ENCODE measurements around the gene KCTD8.
"Not testable (repeated sequence)": the region's sequence is repeated elsewhere in the genome, so short reads cannot be mapped to it uniquely, and the experiment has no call there.

KCTD8 gene

DNA sequence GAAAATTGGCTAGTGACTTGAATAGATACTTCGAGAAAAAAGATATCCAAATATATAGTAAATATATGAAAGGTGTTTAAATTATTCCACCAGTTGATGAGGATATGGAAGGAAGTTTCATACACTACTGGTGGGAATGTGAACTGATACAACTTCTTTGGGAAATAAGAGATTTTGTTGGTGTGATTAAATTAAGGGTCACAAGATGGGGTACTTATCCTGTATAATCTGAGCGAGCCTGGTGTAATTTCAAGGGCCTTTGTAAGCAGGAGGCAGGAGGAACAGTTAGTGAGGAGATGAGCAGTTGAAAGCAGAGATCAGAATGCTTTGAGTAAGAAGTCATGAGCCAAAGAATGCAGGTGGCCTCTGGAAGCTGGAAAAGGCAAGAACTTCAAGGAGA is 192.2 kb downstream of the KCTD8 start:
- DNase-seq: no peak
- TF ChIP-seq GATA1 (IDR thresholded peaks at IDR 0.05; ENCODE audit: low read depth, low read length) (no peak), POLR2A (IDR thresholded peaks at IDR 0.05; ENCODE audit: low read length) (no peak)

DNA sequence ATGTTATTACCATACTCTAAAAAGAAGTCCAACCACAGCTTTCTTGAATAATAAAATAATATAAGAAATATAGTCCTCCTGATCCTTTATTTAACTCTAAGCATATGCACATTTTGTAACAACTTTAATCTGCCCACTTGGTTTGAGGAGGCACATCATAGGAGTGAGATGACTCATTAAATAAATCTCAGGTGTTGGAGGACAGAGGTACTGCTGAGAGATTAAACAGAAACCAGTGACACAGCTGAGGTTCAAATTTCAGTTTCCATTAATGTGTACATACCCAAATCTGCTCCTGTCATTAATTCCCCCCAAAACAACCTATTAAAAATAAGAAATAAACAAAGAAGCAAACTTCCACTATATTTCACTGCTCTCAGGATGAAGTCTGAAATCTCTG is 211.0 kb downstream of the KCTD8 start:
- no peak for DNase-seq
- TF ChIP-seq GATA1 (IDR thresholded peaks at IDR 0.05; ENCODE audit: low read depth, low read length) (no peak), POLR2A (IDR thresholded peaks at IDR 0.05; ENCODE audit: low read length) (no peak)

DNA sequence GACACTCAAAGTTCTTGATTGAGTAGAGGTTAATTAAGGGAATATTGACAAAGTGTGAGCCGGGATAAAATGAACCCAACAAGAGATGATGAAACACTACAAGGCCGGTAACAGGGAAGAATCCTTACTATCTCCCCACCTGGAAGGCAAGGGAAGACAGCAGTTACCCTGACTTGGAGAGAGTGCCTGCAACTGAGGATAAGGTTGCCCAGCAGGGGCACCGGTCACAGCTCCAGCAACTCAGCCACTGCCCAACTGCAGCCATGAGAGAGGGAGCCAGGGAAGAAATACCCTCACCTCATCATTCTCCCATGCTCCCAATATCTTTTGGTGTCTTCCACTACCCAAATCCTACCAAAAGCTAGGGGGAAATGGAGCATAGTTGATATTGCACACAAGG is 212.7 kb downstream of the KCTD8 start:
- DNase-seq: no peak

DNA sequence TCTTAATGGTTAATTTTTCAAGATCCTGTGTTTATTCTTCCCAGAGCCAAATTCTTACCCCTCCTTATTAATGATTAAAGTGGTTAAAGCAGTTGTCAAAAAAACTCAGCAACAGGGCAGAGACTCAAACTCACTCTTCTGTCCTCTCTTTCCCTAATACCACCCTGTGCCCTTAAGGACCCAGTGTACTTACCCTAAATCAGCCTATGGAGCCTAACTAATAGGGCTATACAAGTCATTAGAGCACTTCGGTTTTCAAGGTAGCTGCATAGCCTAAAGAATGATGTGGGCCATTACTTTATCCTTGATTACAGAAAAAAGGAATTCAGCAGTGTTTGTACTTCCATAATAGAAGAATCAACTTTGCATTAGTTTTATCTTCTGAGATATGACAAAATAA is 216.3 kb downstream of the KCTD8 start:
- TF ChIP-seq POLR2A (IDR thresholded peaks at IDR 0.05; ENCODE audit: low read length): no peak
- TF ChIP-seq GATA1 (IDR thresholded peaks at IDR 0.05; ENCODE audit: low read depth, low read length): no peak
- DNase-seq: no peak

More for the DNA sequence above, 212.7 kb downstream of the KCTD8 start:
- TF ChIP-seq GATA1 (IDR thresholded peaks at IDR 0.05; ENCODE audit: low read depth, low read length) (no peak), POLR2A (IDR thresholded peaks at IDR 0.05; ENCODE audit: low read length) (no peak)

DNA sequence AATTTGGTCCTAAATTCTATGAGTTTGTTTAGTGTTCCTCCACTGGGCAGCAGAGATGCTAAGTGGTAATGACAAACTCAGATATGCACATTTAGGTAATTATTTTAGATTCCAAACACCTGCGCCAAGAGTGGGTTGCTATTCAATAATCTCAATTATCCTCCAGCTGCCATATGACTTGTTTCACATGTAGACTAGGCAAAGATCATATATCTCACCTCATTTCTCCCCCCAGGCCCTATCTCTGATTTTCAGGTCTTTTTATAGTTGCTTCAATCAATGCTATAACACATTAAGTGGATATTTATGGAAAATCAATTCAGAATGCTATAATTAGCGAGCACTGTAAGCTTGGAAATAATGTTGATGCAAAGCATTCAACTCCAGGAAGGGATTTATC is 217.6 kb downstream of the KCTD8 start:
- no peak for TF ChIP-seq GATA1 (IDR thresholded peaks at IDR 0.05; ENCODE audit: low read depth, low read length)
- no peak for TF ChIP-seq POLR2A (IDR thresholded peaks at IDR 0.05; ENCODE audit: low read length)
- DNase-seq: no peak

DNA sequence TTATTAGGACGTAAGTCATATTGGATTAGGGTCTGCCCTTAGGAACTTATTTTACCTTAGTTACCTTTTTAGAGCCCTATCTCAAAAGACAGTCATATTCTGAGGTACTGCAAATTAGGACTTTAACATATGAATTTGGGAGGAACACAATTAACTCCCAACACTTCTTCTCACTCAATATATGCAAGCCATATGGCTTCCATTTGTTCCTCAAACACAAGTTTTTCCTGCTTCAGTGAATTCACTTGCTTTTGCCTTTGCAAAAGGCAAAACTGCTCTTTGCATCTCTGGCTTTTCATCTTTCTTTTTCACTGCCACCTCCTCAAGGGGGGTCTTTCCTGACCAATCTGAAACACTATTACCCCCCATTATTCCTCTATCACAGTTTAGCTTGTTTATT is 220.3 kb downstream of the KCTD8 start:
- no peak for TF ChIP-seq POLR2A (IDR thresholded peaks at IDR 0.05; ENCODE audit: low read length)
- TF ChIP-seq GATA1 (IDR thresholded peaks at IDR 0.05; ENCODE audit: low read depth, low read length): no peak
- no peak for DNase-seq

DNA sequence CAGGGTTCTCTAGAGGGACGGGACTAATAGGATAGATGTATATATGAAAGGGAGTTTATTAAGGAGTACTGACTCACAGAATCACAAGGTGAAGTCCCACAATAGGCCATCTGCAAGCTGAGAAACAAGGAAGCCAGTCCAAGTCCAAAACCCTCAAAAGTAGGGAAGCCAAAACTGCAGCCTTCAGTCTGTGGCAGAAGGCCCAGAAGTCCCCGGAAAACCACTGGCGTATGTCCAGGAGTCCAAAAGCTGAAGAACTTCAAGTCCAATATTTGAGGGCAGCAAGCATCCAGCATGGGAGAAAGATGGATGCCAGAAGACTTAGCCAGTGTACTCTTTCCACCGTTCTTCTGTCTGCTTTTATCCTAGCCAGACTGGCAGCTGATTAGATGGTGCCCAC is 227.2 kb downstream of the KCTD8 start:
- no peak for DNase-seq
- no peak for TF ChIP-seq POLR2A (IDR thresholded peaks at IDR 0.05; ENCODE audit: low read length)
- TF ChIP-seq GATA1 (IDR thresholded peaks at IDR 0.05; ENCODE audit: low read depth, low read length): no peak

DNA sequence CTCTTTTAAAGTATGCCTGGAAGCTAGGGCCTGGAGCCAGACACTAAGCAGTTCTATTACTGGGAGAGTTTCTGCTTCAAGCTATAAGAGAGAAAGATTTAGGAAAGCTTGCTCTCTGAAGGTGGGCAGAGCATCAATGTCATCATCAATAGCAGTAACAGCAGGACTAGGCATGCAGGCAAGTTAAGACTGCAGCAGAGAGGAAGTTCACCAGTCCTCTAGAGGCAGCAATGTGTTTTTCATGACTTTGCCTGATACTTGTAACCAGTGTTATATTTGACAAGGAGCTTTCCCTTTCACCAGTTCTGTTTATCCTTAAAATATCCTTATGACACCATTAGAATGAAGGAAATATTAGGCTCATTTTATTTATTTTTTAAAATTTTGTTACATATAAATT is 237.9 kb downstream of the KCTD8 start:
- DNase-seq: no peak
- TF ChIP-seq GATA1 (IDR thresholded peaks at IDR 0.05; ENCODE audit: low read depth, low read length) (no peak), POLR2A (IDR thresholded peaks at IDR 0.05; ENCODE audit: low read length) (no peak)

DNA sequence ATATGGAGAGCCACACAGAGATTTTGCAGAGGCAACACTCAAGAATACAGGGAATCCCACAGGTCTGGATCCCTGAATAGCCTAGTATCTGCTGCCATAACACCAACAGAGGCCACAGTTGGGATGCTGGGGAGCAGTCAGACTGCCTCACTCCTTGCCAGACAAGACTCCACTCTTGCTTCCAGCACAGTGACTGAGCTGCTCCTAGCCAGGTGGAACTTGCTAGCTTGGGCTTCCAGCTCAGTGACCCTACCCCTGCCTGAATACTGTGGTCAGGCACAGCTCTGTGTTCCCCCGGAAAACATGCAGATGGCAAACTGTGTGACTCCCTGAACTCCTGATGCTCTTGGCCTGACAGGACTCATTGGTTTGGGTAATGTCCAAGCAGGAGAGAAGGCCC is 251.8 kb downstream of the KCTD8 start:
- no peak for DNase-seq
- TF ChIP-seq POLR2A (IDR thresholded peaks at IDR 0.05; ENCODE audit: low read length): no peak

DNA sequence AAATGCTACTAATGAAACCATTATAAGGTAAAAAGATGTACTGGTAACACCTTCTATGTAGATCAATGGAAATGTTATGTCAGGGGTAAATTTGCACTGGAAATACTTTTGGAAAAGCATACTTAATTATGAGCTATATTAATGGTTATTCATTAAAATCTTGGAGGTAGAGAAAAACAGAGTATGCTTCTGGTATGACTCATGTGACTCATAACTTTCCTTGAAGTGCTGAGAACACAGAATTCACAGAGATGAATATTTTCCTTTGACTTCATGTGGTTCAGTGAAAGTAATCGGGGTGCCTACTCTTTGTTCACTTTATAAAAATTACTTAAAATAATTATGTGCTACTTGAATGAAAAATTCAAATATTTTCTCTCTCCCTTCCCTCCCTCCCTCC is 254.2 kb downstream of the KCTD8 start:
- TF ChIP-seq GATA1 (IDR thresholded peaks at IDR 0.05; ENCODE audit: low read depth, low read length) (no peak), POLR2A (IDR thresholded peaks at IDR 0.05; ENCODE audit: low read length) (no peak)
- DNase-seq: no peak

DNA sequence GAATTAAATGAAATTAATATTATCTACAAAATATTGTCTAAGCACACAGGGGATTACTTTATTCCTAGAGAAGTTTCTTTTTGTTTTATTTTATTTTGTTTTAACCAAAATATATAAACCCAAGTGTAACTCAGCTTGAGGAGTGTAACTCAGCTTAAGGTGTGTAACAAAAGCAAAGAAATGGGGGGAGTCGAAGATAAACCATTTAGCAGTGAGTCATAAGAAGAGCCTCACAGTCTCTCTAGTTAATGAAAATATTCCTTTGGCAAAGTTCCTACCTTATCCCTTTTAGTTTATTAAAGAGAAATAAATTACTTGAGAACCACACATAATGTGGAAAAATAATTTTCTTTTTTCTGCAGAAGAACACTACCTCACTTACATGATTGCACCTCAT is 261.8 kb downstream of the KCTD8 start:
- DNase-seq: no peak

DNA sequence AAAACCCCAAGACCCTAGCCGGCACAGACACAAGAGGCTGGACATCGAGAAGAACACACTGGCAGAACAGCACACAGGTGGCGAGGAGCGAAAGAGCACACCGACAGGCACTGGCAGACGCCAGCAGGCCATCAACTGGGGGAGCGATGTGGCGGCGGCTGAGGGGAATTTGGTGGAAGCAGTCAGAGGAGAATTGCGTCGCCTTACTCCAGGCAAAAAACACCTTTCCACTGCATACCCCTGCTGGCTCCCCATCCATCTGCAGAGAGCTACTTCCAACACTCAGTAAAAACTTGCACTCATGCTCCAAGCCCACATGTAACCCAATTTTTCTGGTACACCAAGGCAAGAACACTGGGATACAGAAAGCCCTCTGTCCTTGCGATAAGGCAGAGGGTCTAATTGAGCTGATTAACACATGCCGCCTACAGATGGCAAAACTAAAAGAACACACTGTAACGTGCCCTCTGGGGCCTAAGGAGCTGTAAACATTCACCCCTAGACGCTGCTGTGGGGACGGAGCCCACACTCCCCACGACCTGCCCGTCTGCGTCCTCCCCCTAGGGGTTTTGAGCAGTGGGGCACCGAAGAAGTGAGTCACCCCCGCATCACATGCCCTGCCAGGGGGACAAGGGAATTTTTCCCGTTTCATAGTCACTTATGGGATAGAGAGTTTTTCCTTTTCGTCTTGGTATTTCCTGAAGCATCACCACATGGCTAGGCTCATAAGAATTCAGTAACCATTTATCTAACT is 262.3 kb downstream of the KCTD8 start:
- no peak for DNase-seq

More for the DNA sequence above, 261.8 kb downstream of the KCTD8 start:
- TF ChIP-seq GATA1 (IDR thresholded peaks at IDR 0.05; ENCODE audit: low read depth, low read length): no peak
- TF ChIP-seq POLR2A (IDR thresholded peaks at IDR 0.05; ENCODE audit: low read length): no peak

DNA sequence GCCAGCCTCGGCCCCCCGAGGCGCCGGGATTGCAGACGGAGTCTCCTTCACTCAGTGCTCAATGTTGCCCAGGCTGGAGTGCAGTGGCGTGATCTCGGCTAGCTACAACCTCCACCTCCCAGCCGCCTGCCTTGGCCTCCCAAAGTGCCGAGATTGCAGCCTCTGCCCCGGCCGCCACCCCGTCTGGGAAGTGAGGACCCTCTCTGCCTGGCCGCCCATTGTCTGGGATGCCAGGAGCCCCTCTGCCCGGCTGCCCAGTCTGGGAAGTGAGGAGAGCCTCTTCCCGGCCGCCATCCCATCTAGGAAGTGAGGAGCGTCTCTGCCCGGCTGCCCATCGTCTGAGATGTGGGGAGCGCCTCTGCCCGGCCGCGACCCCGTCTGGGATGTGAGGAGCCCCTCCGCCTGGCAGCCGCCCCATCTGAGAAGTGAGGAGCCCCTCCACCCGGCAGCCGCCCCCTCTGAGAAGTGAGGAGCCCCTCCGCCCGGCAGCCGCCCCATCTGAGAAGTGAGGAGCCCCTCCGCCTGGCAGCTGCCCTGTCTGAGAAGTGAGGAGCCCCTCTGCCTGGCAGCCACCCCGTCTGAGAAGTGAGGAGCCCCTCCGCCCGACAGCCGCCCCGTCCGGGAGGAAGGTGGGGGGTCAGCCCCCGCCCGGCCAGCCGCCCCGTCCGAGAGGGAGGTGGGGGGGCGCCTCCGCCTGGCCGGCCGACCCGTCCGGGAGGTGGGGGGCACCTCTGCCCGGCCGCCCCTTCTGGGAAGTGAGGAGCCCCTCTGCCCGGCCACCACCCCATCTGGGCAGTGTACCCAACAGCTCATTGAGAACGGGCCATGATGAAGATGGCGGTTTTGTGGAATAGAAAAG is 266.9 kb downstream of the KCTD8 start:
- DNase-seq: not testable (repeated sequence)

More for the DNA sequence above, 262.3 kb downstream of the KCTD8 start:
- TF ChIP-seq GATA1 (IDR thresholded peaks at IDR 0.05; ENCODE audit: low read depth, low read length) (no peak), POLR2A (IDR thresholded peaks at IDR 0.05; ENCODE audit: low read length) (no peak)

DNA sequence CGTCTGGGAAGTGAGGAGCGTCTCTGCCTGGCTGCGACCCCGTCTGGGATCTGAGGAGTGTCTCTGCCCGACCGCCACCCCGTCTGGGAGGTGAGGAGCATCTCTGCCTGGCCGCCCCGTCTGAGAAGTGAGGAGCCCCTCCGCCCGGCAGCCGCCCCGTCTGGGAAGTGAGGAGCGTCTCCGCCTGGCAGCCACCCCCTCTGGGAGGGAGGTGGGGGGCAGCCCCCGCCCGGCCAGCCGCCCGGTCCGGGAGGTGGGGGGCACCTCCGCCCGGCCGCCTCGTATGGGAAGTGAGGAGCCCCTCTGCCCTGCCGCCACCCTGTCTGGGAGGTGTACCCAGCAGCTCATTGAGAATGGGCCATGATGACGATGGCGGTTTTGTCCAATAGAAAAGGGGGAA is 280.8 kb downstream of the KCTD8 start:
- not testable (repeated sequence) for DNase-seq

DNA sequence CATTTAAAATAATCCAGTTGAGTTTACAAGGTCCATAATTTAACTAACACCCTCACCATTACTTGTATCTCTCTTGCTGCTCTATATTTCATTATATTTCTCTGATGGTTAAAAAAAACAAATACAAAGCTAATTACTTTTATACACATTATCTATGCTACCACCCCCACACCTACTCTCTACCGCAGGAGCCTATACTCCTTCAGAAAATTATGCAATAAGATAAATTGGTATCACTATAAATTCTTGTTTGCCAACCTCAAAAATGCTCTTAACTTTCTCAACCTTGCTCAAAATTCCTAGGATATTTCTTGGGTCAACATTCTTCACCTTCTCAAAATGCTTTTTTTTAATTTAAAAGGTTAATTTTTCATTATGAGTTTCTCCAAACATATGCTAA is 282.7 kb downstream of the KCTD8 start:
- DNase-seq: no peak
- TF ChIP-seq GATA1 (IDR thresholded peaks at IDR 0.05; ENCODE audit: low read depth, low read length): no peak
- no peak for TF ChIP-seq POLR2A (IDR thresholded peaks at IDR 0.05; ENCODE audit: low read length)
